Measurements from ENCODE around the gene MOV10. TPM values are rescaled to one million over a fixed set of nuclear protein-coding genes. Genes with fewer than 3 reads are reported as not detected.

Gene MOV10
- total and polyA plus RNA-seq, 10 of the 15 experiments (the other 5 are each of a cell fraction or from before 2014, with no cell fraction given) = 21.0 to 80.3 (median 49.8) TPM

- in situ Hi-C loops (cut with MboI) = no loop called here
Measured at GRCh38 chr1:112636056-112636455, 38.4 kb upstream of the MOV10 start.

More at GRCh38 chr1:112636056-112636455, 38.4 kb upstream of the MOV10 start:
- Histone ChIP-seq H3K27me3 (replicated peaks in 1 of 2; ENCODE audit: control insufficient read depth in 2 of 2, insufficient read depth in 2 of 2, low read length in 1 of 2) (no peaks in the 10 kb centered on the region), H3K36me3 (ENCODE audit: control insufficient read depth in 2 of 2, insufficient read depth in 2 of 2, low read length in 1 of 2) (peaks cover 0 to 10% of the 10 kb centered on the region in 2 experiments; a peak in 1 of 4 replicates), H2AFZ (ENCODE audit: control insufficient read depth, low read depth, low read length) (no peak overlapping the region), H3K4me2 (ENCODE audit: control insufficient read depth, insufficient read depth) (peak overlapping the region; percentile 71; the same call in 1 of the 2 replicates), H4K20me1 (ENCODE audit: control insufficient read depth, insufficient read depth) (peaks cover 8% of the 10 kb centered on the region; the same call in 1 of the 2 replicates), H3K79me2 (ENCODE audit: control insufficient read depth, insufficient read depth, low read length) (peaks cover 82% of the 10 kb centered on the region), H3K4me1 (ENCODE audit: control insufficient read depth, insufficient read depth, low read length) (peaks cover 29% of the 10 kb centered on the region), H3K4me3 (peak overlapping the region; percentile 60; the same call in 1 of the 2 replicates), H3K9ac (ENCODE audit: control insufficient read depth, insufficient read depth, low read length) (no peak overlapping the region), H3K27ac (ENCODE audit: control insufficient read depth, insufficient read depth) (peak overlapping the region; percentile 78), H3K9me3 (replicated peaks; ENCODE audit: control insufficient read depth, insufficient read depth, low read length) (no peaks in the 10 kb centered on the region)
- ChIA-PET CTCF (interaction anchor here (0.8 to 3.0 kb wide), 12 partner anchors 9 to 266 kb away, joined by 3 to 13 read pairs (median 4); no protein-coding TSS in a partner anchor), RAD21 (ENCODE audit: unreplicated experiment) (interaction anchor here (0.7 to 3.6 kb wide), 15 partner anchors 8 to 1439 kb away, joined by 3 to 23 read pairs (median 4); partner anchors contain the start of genes CAPZA1, MOV10, PPM1J and ST7L), SMC1A (ENCODE audit: uncharacterized antibody, unreplicated experiment) (interaction anchor here (0.7 to 4.1 kb wide), 14 partner anchors 8 to 245 kb away, joined by 3 to 24 read pairs (median 4); partner anchors contain the start of genes CAPZA1 and ST7L), POLR2A (interaction anchor here (0.6 to 2.3 kb wide), 9 partner anchors 10 to 139 kb away, joined by 3 to 9 read pairs (median 5); partner anchors contain the start of genes MOV10 and ST7L)
- no peak for DNase-seq (ENCODE audit: low read depth, low spot score)
- 0% methylated on average over 2 of the region's 2 CpGs for WGBS (ENCODE audit: insufficient coverage, insufficient replicate concordance, low lambda C conversion rate, missing lambda C conversion rate)
- intact Hi-C loops (cut with micrococcal nuclease; ENCODE audit: unreplicated experiment) = no loop called here
- BruUV-seq (replicated peaks) = TSS peak; percentile 2
- TF ChIP-seq FOXM1 (IDR thresholded peaks at IDR 0.05; ENCODE audit: low read depth, low read length) = no peak
- no peak for TF ChIP-seq BACH1 (IDR thresholded peaks at IDR 0.05; ENCODE audit: borderline replicate concordance)
- no peak for TF ChIP-seq ASH2L (IDR thresholded peaks at IDR 0.05; ENCODE audit: borderline replicate concordance, low read depth)
- no peak for TF ChIP-seq TCF7 (IDR thresholded peaks at IDR 0.05; ENCODE audit: borderline replicate concordance)
- no peak for TF ChIP-seq EGR1 (IDR thresholded peaks at IDR 0.05; ENCODE audit: borderline replicate concordance in 1 of 2, low read depth in 2 of 2, low read length in 2 of 2)
- TF ChIP-seq, protein P1, sequence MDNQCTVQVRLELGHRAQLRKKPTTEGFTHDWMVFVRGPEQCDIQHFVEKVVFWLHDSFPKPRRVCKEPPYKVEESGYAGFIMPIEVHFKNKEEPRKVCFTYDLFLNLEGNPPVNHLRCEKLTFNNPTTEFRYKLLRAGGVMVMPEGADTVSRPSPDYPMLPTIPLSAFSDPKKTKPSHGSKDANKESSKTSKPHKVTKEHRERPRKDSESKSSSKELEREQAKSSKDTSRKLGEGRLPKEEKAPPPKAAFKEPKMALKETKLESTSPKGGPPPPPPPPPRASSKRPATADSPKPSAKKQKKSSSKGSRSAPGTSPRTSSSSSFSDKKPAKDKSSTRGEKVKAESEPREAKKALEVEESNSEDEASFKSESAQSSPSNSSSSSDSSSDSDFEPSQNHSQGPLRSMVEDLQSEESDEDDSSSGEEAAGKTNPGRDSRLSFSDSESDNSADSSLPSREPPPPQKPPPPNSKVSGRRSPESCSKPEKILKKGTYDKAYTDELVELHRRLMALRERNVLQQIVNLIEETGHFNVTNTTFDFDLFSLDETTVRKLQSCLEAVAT (IDR thresholded peaks at IDR 0.05) = no peak
- no peak for TF ChIP-seq FOS (IDR thresholded peaks at IDR 0.05; ENCODE audit: borderline replicate concordance, extremely low read depth, insufficient read length)
- TF ChIP-seq CBX5 (IDR thresholded peaks at IDR 0.05; ENCODE audit: low read depth) = no peak
- TF ChIP-seq SUPT20H (IDR thresholded peaks at IDR 0.05; ENCODE audit: borderline replicate concordance, control insufficient read depth, low read depth, low read length) = no peak
- no peak for TF ChIP-seq BRCA1 (IDR thresholded peaks at IDR 0.05; ENCODE audit: low read depth, low read length)
- TF ChIP-seq, protein P2, sequence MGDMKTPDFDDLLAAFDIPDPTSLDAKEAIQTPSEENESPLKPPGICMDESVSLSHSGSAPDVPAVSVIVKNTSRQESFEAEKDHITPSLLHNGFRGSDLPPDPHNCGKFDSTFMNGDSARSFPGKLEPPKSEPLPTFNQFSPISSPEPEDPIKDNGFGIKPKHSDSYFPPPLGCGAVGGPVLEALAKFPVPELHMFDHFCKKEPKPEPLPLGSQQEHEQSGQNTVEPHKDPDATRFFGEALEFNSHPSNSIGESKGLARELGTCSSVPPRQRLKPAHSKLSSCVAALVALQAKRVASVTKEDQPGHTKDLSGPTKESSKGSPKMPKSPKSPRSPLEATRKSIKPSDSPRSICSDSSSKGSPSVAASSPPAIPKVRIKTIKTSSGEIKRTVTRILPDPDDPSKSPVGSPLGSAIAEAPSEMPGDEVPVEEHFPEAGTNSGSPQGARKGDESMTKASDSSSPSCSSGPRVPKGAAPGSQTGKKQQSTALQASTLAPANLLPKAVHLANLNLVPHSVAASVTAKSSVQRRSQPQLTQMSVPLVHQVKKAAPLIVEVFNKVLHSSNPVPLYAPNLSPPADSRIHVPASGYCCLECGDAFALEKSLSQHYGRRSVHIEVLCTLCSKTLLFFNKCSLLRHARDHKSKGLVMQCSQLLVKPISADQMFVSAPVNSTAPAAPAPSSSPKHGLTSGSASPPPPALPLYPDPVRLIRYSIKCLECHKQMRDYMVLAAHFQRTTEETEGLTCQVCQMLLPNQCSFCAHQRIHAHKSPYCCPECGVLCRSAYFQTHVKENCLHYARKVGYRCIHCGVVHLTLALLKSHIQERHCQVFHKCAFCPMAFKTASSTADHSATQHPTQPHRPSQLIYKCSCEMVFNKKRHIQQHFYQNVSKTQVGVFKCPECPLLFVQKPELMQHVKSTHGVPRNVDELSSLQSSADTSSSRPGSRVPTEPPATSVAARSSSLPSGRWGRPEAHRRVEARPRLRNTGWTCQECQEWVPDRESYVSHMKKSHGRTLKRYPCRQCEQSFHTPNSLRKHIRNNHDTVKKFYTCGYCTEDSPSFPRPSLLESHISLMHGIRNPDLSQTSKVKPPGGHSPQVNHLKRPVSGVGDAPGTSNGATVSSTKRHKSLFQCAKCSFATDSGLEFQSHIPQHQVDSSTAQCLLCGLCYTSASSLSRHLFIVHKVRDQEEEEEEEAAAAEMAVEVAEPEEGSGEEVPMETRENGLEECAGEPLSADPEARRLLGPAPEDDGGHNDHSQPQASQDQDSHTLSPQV (IDR thresholded peaks at IDR 0.05) = no peak
- peak; percentile 27; the same call in 1 of the 3 replicates for ATAC-seq
- FAIRE-seq = no peak

Data from GM12878 (cell line).